Lung (tissue), 12 donors: ENCODE measurements around the gene KCTD14. TPM values are rescaled to one million over a fixed set of nuclear protein-coding genes. Genes with fewer than 3 reads are reported as not detected.
"Not testable (repeated sequence)": the region's sequence is repeated elsewhere in the genome, so short reads cannot be mapped to it uniquely, and the experiment has no call there.

ENCODE experiments used
- ATAC-seq: fragments of 200-7000 bp; cut with Tn5 transposase; one replicate; pipeline ENCODE4 v1.9.1; 2020; ENCODE audit warnings: moderate number of reproducible peaks; ENCODE audit not compliant: insufficient read depth, low FRiP score
- DNase-seq, 3 donors: peaks; one replicate each; pipeline ENCODE4 v3.0.0-alpha.2; 2013 to 2017
- H3K27ac ChIP-seq, 2 donors: one replicate each; pipeline ENCODE4 v1.5.1; 2013; ENCODE audit warnings: mild to moderate bottlenecking in 2 of 2, moderate library complexity in 2 of 2, control low read depth in 1 of 2, inconsistent platforms in 1 of 2, low read depth in 1 of 2, low read length in 1 of 2
- H3K27me3 ChIP-seq, 3 donors: one replicate each; pipeline ENCODE4 v1.5.1; 2013; ENCODE audit warnings: low read length in 2 of 3; ENCODE audit not compliant: control insufficient read depth in 3 of 3, insufficient read depth in 3 of 3
- H3K36me3 ChIP-seq, 4 donors: one replicate each; pipeline ENCODE4 v1.5.1; 2013; ENCODE audit warnings: low read length in 4 of 4, mild to moderate bottlenecking in 1 of 4, moderate library complexity in 1 of 4; ENCODE audit not compliant: control insufficient read depth in 4 of 4, insufficient read depth in 4 of 4
- H3K4me1 ChIP-seq, 5 donors: one replicate each; pipeline ENCODE4 v1.5.1; 2013; ENCODE audit warnings: low read length in 5 of 5, mild to moderate bottlenecking in 2 of 5, moderate library complexity in 1 of 5; ENCODE audit not compliant: control insufficient read depth in 5 of 5, insufficient read depth in 5 of 5
- H3K4me3 ChIP-seq: one replicate; pipeline ENCODE4 v1.5.1; 2013; ENCODE audit warnings: mild to moderate bottlenecking, control low read depth, moderate library complexity
- H3K9ac ChIP-seq, 2 donors: one replicate each; pipeline ENCODE4 v1.5.1; 2013; ENCODE audit warnings: low read length in 2 of 2, control low read depth in 1 of 2; ENCODE audit not compliant: insufficient read depth in 1 of 2
- H3K9me3 ChIP-seq, 4 donors: one replicate each; pipeline ENCODE4 v1.5.1; 2013; ENCODE audit warnings: low read length in 3 of 4, mild to moderate bottlenecking in 1 of 4, moderate library complexity in 1 of 4; ENCODE audit not compliant: control insufficient read depth in 4 of 4, insufficient read depth in 3 of 4
- WGBS, 2 donors: extraction: QIAGEN DNeasy Blood & Tissue Kit; methylation state at CpG; one replicate each; pipeline ENCODE4 v1.1.7; 2013; 5-methylcytosine and 5-hydroxymethylcytosine counted together
- polyA plus RNA-seq, 2 donors: library from polyadenylated mRNA; stranded (reverse); fragments of 200-250 nt; gene quantifications; one replicate each; pipeline ENCODE4 v1.2.1, GENCODE V29; 2013
- total RNA-seq, 2 donors: library from RNA; depleted of rRNA in 1 of 2; stranded (reverse); fragments of >200 nt in 1 of 2; gene quantifications; one replicate each; pipeline ENCODE4 v1.2.1, GENCODE V29; 2014 to 2021
- TF ChIP-seq, protein P1 (sequence below): IDR thresholded peaks from 2 replicates; pipeline ENCODE4 v1.5.1; 2012; ENCODE audit warnings: mild to moderate bottlenecking; ENCODE audit errors: control extremely low read depth, extremely low read depth
- donor health status: control.
- donor health status: control.
- donor health status: Bipolar disorder and iron deficiency.
- donor health status: healthy.
- donor health status: DM: yes; HTN: yes; CAD: no.

KCTD14 gene
- total and polyA plus RNA-seq, 4 donors: 6.4 to 24.0 (median 18.0) TPM

DNA sequence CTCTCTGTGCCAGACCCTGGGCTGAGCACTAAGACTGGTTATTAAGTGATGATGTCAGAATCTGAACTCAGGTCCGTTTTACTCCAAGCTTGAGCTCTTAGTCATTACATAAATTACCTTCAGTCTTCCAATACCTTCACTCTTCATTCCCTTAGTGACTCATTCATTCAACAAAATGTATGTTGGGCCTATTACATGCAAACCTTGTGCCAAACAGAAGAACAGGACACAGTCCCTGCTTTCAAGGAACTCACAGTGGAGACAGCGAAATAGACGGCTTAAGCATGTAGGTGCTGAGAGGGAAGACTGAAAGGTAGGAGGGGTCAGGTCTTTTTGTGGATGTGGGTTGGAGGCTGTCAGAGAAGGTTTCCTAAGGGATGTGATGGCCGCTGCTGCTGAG, 3.3 kb downstream of the KCTD14 start:
- WGBS, 2 donors: 57 to 59% methylated on average over 4 of the region's 4 CpGs

DNA sequence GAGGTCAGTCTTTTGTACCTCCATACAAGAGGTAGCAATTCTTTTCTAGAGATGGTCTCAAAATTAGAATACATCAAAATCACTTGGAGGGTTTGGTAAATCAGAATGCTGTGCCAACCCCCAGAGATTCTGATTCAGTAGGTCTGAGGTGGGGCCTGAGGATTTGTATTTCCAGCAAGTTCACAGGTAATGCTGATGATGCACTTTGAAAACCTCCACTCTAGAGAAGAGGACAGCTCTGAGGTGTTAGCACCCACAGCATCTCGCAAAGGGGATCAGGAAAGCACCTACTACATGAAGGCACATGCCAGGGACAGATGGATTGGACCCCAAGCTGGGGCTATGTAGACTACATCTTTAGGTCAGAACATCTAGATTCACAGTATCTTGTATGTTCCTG, 7.2 kb downstream of the KCTD14 start:
- H3K9me3 ChIP-seq: no peaks in the 10 kb centered on the region
- 95 to 100% methylated on average over 1 of the region's 1 CpG for WGBS, 2 donors
- H3K27ac ChIP-seq: no peak overlapping the region
- no peak overlapping the region for H3K4me3 ChIP-seq
- H3K9ac ChIP-seq: no peak overlapping the region
- no peaks in the 10 kb centered on the region for H3K27me3 ChIP-seq
- DNase-seq: no peak
- H3K36me3 ChIP-seq: peaks cover 0 to 18% (median 4%) of the 10 kb centered on the region in 4 donors
- ATAC-seq: no peak
- H3K4me1 ChIP-seq: peaks cover 0 to 10% (median 5%) of the 10 kb centered on the region in 5 donors
- TF ChIP-seq, protein P1, sequence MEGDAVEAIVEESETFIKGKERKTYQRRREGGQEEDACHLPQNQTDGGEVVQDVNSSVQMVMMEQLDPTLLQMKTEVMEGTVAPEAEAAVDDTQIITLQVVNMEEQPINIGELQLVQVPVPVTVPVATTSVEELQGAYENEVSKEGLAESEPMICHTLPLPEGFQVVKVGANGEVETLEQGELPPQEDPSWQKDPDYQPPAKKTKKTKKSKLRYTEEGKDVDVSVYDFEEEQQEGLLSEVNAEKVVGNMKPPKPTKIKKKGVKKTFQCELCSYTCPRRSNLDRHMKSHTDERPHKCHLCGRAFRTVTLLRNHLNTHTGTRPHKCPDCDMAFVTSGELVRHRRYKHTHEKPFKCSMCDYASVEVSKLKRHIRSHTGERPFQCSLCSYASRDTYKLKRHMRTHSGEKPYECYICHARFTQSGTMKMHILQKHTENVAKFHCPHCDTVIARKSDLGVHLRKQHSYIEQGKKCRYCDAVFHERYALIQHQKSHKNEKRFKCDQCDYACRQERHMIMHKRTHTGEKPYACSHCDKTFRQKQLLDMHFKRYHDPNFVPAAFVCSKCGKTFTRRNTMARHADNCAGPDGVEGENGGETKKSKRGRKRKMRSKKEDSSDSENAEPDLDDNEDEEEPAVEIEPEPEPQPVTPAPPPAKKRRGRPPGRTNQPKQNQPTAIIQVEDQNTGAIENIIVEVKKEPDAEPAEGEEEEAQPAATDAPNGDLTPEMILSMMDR: no peak

More for the DNA sequence above, 3.3 kb downstream of the KCTD14 start:
- no peaks in the 10 kb centered on the region for H3K27me3 ChIP-seq
- ATAC-seq (no peak), DNase-seq (no peak)
- peaks cover 0 to 28% (median 5%) of the 10 kb centered on the region in 5 donors for H3K4me1 ChIP-seq
- H3K9me3 ChIP-seq: no peaks in the 10 kb centered on the region
- no peak overlapping the region for H3K9ac ChIP-seq
- TF ChIP-seq, protein P1: no peak
- no peak overlapping the region for H3K27ac ChIP-seq
- peaks cover 0 to 18% (median 4%) of the 10 kb centered on the region in 4 donors for H3K36me3 ChIP-seq
- no peak overlapping the region for H3K4me3 ChIP-seq

DNA sequence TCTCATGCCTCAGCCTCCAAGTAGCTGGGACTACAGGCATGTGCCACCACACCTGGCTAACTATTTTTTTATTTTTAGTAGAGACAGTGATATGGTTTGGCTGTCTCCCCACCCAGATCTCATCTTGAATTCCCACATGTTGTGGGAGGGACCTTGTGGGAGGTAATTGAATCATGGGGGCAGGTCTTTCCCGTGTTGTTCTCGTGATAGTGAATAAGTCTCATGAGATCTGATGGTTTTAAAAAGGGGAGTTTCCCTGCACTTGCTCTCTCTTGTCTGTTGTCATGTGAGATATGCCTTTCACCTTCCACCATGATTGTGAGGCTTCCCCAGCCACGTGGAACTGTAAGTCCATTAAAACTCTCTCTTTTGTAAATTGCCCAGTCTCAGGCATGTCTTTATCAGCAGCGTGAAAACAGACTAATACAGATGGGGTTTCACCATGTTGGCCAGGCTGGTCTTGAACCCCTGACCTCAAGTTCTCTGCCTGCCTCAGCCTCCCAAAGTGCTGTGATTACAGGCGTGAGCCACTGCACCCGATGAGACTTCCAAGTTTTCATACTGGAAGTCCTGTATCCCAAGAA, 8.0 kb downstream of the KCTD14 start:
- H3K36me3 ChIP-seq: peaks cover 0 to 18% (median 4%) of the 10 kb centered on the region in 4 donors
- not testable (repeated sequence) for ATAC-seq, H3K27ac ChIP-seq, H3K4me3 ChIP-seq, DNase-seq, H3K4me1 ChIP-seq, H3K9me3 ChIP-seq, H3K9ac ChIP-seq, H3K27me3 ChIP-seq
- 82 to 89% methylated on average over 6 of the region's 6 CpGs for WGBS, 2 donors

DNA sequence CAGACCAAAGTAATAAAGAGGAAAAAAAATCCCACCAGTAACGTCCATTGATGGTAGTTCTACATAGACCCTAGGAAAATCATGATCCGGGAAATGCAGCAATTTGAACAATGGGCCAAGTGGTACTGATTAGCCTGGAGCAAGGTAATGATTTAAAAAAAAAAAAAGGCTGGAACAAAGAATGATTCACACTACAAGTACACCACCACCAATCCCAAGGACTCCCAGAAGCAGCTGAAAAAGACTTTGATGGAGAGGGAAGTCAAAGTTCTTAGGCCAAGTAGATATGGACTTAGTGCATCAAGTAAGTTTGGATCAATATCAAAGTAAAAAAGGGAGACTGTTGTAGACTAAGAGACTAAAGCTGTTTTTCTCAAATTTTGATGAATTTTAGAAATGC, 11.8 kb downstream of the KCTD14 start:
- no peaks in the 10 kb centered on the region for H3K9me3 ChIP-seq
- no peaks in the 10 kb centered on the region for H3K4me1 ChIP-seq
- H3K9ac ChIP-seq: no peak overlapping the region
- H3K36me3 ChIP-seq: peaks cover 0 to 12% (median 2%) of the 10 kb centered on the region in 4 donors
- no peak overlapping the region for H3K4me3 ChIP-seq
- no peak overlapping the region for H3K27ac ChIP-seq
- ATAC-seq: no peak
- DNase-seq: no peak
- WGBS, 2 donors: 89 to 93% methylated on average over 2 of the region's 2 CpGs
- H3K27me3 ChIP-seq: no peaks in the 10 kb centered on the region
- TF ChIP-seq, protein P1: no peak
